Epithelial cell of proximal tubule (primary cell): ENCODE results near the gene ENO3. TPM values are rescaled to one million over a fixed set of nuclear protein-coding genes. Genes with fewer than 3 reads are reported as not detected.
A peak's percentile ranks its signal among the peaks of the same experiment; 100 is the strongest.

Experiments
- DNase-seq: peaks from one replicate; pipeline ENCODE4 v3.0.0-alpha.2; 2011; ENCODE audit warnings: low read depth
- H3K4me3 ChIP-seq: 2 replicates; pipeline ENCODE4 v1.5.1; 2011; ENCODE audit warnings: low read depth, mild to moderate bottlenecking, low read length
- total RNA-seq: library from RNA; depleted of rRNA; stranded (reverse); fragments of >200 nt; gene quantifications from 2 replicates; pipeline ENCODE4 v1.2.3, GENCODE V29; 2015
- TF ChIP-seq, protein P1 (sequence below): conservative IDR thresholded peaks from 2 replicates; pipeline ENCODE4 v1.5.1; 2012; ENCODE audit warnings: low read depth, mild to moderate bottlenecking, low read length

The ENO3 gene
- total RNA-seq, 1 donor from 2014 or later = 2.0 TPM

DNA sequence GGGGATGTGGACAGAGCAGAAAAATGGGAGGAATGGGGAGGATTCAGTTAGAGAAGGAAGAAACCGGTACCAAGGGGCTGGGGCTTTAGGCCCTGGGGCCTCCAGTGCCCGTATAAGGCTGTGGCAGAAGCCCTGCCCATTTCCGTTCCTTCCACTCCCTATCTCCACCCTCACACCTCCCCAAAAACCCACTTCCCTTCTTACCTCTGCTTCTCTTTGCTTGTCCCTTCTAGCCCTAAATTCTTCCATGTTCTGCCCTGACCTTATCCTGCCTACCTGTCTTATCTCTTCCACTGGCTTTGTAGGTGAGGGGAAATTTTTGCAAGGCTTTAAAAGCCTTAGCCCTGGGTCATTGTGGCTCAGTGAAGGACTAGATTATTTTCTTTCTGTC lies 6.8 kb upstream of the ENO3 start:
- TF ChIP-seq, protein P1, sequence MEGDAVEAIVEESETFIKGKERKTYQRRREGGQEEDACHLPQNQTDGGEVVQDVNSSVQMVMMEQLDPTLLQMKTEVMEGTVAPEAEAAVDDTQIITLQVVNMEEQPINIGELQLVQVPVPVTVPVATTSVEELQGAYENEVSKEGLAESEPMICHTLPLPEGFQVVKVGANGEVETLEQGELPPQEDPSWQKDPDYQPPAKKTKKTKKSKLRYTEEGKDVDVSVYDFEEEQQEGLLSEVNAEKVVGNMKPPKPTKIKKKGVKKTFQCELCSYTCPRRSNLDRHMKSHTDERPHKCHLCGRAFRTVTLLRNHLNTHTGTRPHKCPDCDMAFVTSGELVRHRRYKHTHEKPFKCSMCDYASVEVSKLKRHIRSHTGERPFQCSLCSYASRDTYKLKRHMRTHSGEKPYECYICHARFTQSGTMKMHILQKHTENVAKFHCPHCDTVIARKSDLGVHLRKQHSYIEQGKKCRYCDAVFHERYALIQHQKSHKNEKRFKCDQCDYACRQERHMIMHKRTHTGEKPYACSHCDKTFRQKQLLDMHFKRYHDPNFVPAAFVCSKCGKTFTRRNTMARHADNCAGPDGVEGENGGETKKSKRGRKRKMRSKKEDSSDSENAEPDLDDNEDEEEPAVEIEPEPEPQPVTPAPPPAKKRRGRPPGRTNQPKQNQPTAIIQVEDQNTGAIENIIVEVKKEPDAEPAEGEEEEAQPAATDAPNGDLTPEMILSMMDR = no peak
- no peak for DNase-seq
- H3K4me3 ChIP-seq = no peak overlapping the region

DNA sequence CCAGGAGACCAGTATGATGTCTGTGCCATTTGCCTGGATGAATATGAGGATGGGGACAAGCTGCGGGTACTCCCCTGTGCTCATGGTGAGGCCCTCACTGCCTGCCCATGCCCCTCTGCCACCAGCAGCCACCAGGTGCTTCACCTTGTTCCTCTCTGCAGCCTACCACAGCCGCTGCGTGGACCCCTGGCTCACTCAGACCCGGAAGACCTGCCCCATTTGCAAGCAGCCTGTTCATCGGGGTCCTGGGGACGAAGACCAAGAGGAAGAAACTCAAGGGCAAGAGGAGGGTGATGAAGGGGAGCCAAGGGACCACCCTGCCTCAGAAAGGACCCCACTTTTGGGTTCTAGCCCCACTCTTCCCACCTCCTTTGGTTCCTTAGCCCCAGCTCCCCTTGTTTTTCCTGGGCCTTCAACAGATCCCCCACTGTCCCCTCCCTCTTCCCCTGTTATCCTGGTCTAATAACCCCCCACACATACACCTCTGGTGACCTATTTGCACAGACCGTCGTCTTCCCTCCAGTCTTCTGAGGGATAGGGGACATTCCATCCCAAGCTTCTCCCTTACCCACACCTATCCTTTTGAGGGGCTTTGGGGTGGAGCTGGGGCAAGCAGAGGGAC lies 6.3 kb upstream of the ENO3 start:
- DNase-seq = no peak
- no peak overlapping the region for H3K4me3 ChIP-seq
- TF ChIP-seq, protein P1 = no peak

DNA sequence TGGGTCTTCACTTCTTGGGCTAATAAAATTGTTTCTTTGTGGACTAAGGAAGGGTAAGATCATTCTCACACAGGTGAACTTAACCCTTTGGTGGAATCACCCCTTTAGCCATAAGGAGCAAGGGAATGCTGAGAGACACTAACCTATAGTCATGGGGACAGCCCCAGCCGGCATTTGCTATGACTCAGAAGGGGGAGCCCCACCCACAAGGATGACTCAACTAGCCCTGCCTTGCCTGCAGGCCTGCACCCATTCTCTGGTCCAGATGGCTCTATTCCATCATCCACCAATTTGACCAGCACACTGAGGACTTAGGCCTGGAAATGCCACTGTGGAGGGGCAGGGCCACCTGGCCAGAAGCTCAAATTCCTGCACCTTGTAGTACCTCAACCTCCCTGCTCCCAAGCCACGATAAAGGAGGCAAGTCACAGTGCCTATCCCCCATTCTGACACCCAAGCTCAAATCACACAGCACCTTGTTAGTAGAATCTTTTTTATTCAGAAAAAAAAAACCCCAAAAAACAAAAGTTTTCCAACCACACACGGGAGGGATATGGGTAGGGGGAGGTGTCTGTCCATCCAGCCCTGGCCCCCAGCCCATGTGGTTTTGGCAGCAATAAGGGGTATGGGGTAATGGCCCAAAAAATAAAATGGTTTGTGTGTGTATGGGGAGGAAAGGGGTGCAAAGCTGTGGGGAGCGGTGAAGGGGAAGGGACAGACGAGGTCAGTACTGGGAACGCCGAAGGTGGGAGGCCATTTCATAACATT lies 5.6 kb upstream of the ENO3 start:
- peak overlapping the region; percentile 96 for H3K4me3 ChIP-seq
- DNase-seq = no peak
- TF ChIP-seq, protein P1 = no peak

DNA sequence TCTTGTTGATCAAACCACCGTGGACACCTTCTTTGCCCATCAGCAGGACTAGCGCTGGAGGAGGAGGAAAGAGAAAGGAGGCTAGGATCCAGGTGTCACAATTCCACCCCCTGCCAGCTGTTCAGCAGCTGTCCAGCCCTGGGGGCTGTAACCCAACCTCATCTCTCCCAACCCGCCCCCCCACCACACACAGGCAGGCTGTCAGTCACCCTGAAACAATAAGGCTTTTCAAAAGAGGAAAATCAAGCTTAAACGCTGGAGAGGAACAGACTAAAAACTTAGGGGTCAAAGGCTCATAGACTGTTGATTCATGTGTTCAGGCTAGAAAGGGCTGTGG lies 5.0 kb upstream of the ENO3 start:
- DNase-seq = no peak
- peak overlapping the region; percentile 96 for H3K4me3 ChIP-seq
- TF ChIP-seq, protein P1 = no peak

DNA sequence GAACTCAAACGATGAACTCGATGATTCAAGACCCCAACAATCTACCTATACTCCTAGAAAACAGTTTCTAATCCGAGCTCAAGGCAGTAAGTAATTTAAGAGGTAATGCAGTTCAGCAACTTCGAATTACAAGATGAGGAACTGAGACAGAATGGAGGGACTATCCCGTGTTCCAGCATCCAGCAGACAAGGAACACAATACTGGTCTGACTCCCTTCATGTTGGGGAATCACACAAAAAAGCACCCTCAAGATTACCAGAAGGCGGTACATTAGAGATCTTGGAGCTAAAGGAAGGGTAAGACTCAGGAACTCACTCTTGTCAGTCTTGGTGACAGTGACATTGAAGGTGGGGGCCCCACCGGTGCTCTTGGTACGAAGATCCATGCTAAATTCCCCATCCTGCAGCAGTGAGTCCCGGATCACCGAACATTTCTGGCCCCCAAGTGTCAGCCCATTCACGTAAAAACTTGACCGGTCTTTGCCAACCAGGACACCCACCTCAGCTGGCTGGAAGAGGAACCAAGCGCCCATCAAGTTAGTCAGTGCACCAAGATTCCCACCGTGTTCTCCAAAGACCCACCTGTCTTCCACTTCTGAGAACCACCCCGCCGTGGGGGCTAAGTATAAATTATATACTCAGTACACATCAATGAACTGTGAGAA lies 4.5 kb upstream of the ENO3 start:
- DNase-seq = no peak
- TF ChIP-seq, protein P1 = no peak
- peak overlapping the region; percentile 96 for H3K4me3 ChIP-seq

DNA sequence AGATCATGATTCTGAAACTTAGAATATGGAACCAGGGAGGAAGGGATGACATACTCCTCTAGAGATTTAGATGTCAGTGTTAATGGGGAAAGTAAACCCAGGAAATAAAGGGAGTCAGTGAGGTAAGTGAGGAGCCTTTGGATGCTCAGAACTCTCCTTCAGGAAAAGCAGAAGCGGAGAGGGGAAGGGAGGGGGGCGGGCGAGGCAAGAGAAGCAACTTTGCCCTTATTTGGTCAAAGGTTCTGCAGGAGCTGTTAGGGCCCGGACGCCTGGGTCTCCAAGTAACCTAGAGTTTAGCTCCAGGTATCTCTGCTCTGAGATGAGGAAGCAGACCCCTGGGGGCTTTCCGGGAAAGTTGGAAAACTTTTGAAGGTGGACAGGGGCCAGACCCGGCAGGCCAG lies 3.9 kb upstream of the ENO3 start:
- TF ChIP-seq, protein P1 = no peak
- DNase-seq = no peak

More for the DNA sequence above, 3.9 kb upstream of the ENO3 start:
- peak overlapping the region; percentile 96 for H3K4me3 ChIP-seq
